Lung (tissue), 12 donors: ENCODE results near the gene LMF2. TPM values are rescaled to one million over a fixed set of nuclear protein-coding genes. Genes with fewer than 3 reads are reported as not detected.

Experiments
- ATAC-seq: fragments of 200-7000 bp; cut with Tn5 transposase; one replicate; pipeline ENCODE4 v1.9.1; 2020; ENCODE audit warnings: moderate number of reproducible peaks; ENCODE audit not compliant: insufficient read depth, low FRiP score
- DNase-seq, 3 donors: peaks; one replicate each; pipeline ENCODE4 v3.0.0-alpha.2; 2013 to 2017
- H3K27ac ChIP-seq, 2 donors: one replicate each; pipeline ENCODE4 v1.5.1; 2013; ENCODE audit warnings: mild to moderate bottlenecking in 2 of 2, moderate library complexity in 2 of 2, control low read depth in 1 of 2, inconsistent platforms in 1 of 2, low read depth in 1 of 2, low read length in 1 of 2
- H3K27me3 ChIP-seq, 3 donors: one replicate each; pipeline ENCODE4 v1.5.1; 2013; ENCODE audit warnings: low read length in 2 of 3; ENCODE audit not compliant: control insufficient read depth in 3 of 3, insufficient read depth in 3 of 3
- H3K36me3 ChIP-seq, 4 donors: one replicate each; pipeline ENCODE4 v1.5.1; 2013; ENCODE audit warnings: low read length in 4 of 4, mild to moderate bottlenecking in 1 of 4, moderate library complexity in 1 of 4; ENCODE audit not compliant: control insufficient read depth in 4 of 4, insufficient read depth in 4 of 4
- H3K4me1 ChIP-seq, 5 donors: one replicate each; pipeline ENCODE4 v1.5.1; 2013; ENCODE audit warnings: low read length in 5 of 5, mild to moderate bottlenecking in 2 of 5, moderate library complexity in 1 of 5; ENCODE audit not compliant: control insufficient read depth in 5 of 5, insufficient read depth in 5 of 5
- H3K4me3 ChIP-seq: one replicate; pipeline ENCODE4 v1.5.1; 2013; ENCODE audit warnings: mild to moderate bottlenecking, control low read depth, moderate library complexity
- H3K9ac ChIP-seq, 2 donors: one replicate each; pipeline ENCODE4 v1.5.1; 2013; ENCODE audit warnings: low read length in 2 of 2, control low read depth in 1 of 2; ENCODE audit not compliant: insufficient read depth in 1 of 2
- H3K9me3 ChIP-seq, 4 donors: one replicate each; pipeline ENCODE4 v1.5.1; 2013; ENCODE audit warnings: low read length in 3 of 4, mild to moderate bottlenecking in 1 of 4, moderate library complexity in 1 of 4; ENCODE audit not compliant: control insufficient read depth in 4 of 4, insufficient read depth in 3 of 4
- CTCF ChIP-seq: IDR thresholded peaks from 2 replicates; pipeline ENCODE4 v1.5.1; 2012; ENCODE audit warnings: mild to moderate bottlenecking; ENCODE audit errors: control extremely low read depth, extremely low read depth
- WGBS, 2 donors: extraction: QIAGEN DNeasy Blood & Tissue Kit; methylation state at CpG; one replicate each; pipeline ENCODE4 v1.1.7; 2013; 5-methylcytosine and 5-hydroxymethylcytosine counted together
- polyA plus RNA-seq, 2 donors: library from polyadenylated mRNA; stranded (reverse); fragments of 200-250 nt; gene quantifications; one replicate each; pipeline ENCODE4 v1.2.1, GENCODE V29; 2013
- total RNA-seq, 2 donors: library from RNA; depleted of rRNA in 1 of 2; stranded (reverse); fragments of >200 nt in 1 of 2; gene quantifications; one replicate each; pipeline ENCODE4 v1.2.1, GENCODE V29; 2014 to 2021
- donor health status: control.
- donor health status: control.
- donor health status: Bipolar disorder and iron deficiency.
- donor health status: healthy.
- donor health status: DM: yes; HTN: yes; CAD: no.

LMF2 gene
- total and polyA plus RNA-seq, 4 donors = 29.8 to 84.6 (median 50.4) TPM

- Histone ChIP-seq H3K4me3 (no peak overlapping the region), H3K27ac (no peak overlapping the region), H3K27me3 (no peaks in the 10 kb centered on the region), H3K9ac (no peak overlapping the region), H3K4me1 (peaks cover 0 to 8% (median 0%) of the 10 kb centered on the region in 5 donors), H3K9me3 (peaks cover 0 to 2% (median 0%) of the 10 kb centered on the region in 4 donors), H3K36me3 (peaks cover 8 to 79% (median 30%) of the 10 kb centered on the region in 4 donors)
- DNase-seq (no peak), ATAC-seq (no peak)
- 92 to 93% methylated on average over 34 of the region's 34 CpGs for WGBS, 2 donors
- TF ChIP-seq CTCF = no peak
These were observed 50.9 kb downstream of the LMF2 start for GRCh38 chr22:50456466-50457234.

DNA sequence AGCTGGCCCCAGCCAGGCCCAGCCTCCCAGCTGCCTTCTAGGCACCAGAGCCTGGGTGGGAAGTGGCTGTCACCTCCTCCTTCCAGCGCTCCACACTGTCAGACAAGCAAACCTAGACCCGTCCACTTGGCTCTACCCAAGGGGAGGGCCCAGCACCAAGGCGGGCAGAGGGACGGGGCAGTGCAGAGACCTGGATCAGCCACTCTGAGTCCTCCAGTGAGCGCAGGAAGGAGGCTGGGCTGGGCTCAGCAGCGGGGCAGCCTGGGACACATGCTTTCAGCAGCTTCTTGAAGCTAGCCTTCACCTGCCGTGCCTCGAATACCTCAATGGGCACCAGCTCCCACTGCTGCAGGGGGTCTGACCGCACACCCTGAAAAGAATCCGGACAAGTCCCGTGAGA, 51.5 kb downstream of the LMF2 start:
- ATAC-seq = no peak
- 95 to 98% methylated on average over 11 of the region's 11 CpGs for WGBS, 2 donors
- Histone ChIP-seq H3K9me3 (peaks cover 0 to 2% (median 0%) of the 10 kb centered on the region in 4 donors), H3K27me3 (no peaks in the 10 kb centered on the region), H3K4me3 (no peak overlapping the region), H3K27ac (no peak overlapping the region), H3K4me1 (peaks cover 0 to 8% (median 0%) of the 10 kb centered on the region in 5 donors), H3K36me3 (peaks cover 6 to 73% (median 28%) of the 10 kb centered on the region in 4 donors), H3K9ac (no peak overlapping the region)
- no peak for DNase-seq
- no peak for TF ChIP-seq CTCF

- Histone ChIP-seq H3K4me3 (no peak overlapping the region), H3K27ac (no peak overlapping the region), H3K4me1 (peaks cover 0 to under 1% (median 0%) of the 10 kb centered on the region in 5 donors), H3K9me3 (peaks cover 0 to 2% (median 0%) of the 10 kb centered on the region in 4 donors), H3K27me3 (no peaks in the 10 kb centered on the region), H3K9ac (no peak overlapping the region), H3K36me3 (peaks cover 6 to 65% (median 28%) of the 10 kb centered on the region in 4 donors)
- 95 to 96% methylated on average over 18 of the region's 18 CpGs for WGBS, 2 donors
- DNase-seq = no peak
- no peak for ATAC-seq
- no peak for TF ChIP-seq CTCF
These were observed 52.3 kb downstream of the LMF2 start for GRCh38 chr22:50455201-50455600.
